K562 (cell line): Measurements from ENCODE around the gene MYBPHL. TPM values are rescaled to one million over a fixed set of nuclear protein-coding genes. Genes with fewer than 3 reads are reported as not detected.

ENCODE experiments used
- CCAR2 ChIP-seq: fragments of 200-400 bp; formaldehyde crosslinking; IDR thresholded peaks from 2 replicates; pipeline ENCODE4 v1.6.1; 2017; ENCODE audit warnings: mild to moderate bottlenecking, low read depth, low read length
- CXXC5 ChIP-seq: fragments of 250-450 bp; sonication (Bioruptor Pico); IDR thresholded peaks from 2 replicates; pipeline ENCODE4 v1.8.0; 2022; ENCODE audit warnings: inconsistent platforms, mild to moderate bottlenecking, moderate library complexity
- EHMT2 ChIP-seq: fragments of 450-650 bp; IDR thresholded peaks from 2 replicates; pipeline ENCODE4 v1.6.1; 2018; ENCODE audit warnings: antibody characterized with exemption
- FOXJ2 ChIP-seq: fragments of 200-800 bp; sonication (Bioruptor generic); IDR thresholded peaks from 2 replicates; pipeline ENCODE4 v1.6.1; 2016; ENCODE audit warnings: missing genetic modification characterization, missing compliant biosample characterization
- KDM5B ChIP-seq: fragments of 200-600 bp; sonication (generic); IDR thresholded peaks from 2 replicates; pipeline ENCODE4 v1.6.1; 2012; ENCODE audit warnings: low read depth, mild to moderate bottlenecking, moderate library complexity, low read length, control low read depth, inconsistent platforms; ENCODE audit not compliant: insufficient replicate concordance
- LCOR ChIP-seq: sonication (generic); formaldehyde crosslinking; IDR thresholded peaks from 2 replicates; pipeline ENCODE4 v1.8.0; 2022; ENCODE audit warnings: mild to moderate bottlenecking, missing genetic modification reagents
- MED1 ChIP-seq: sonication (generic); formaldehyde crosslinking; IDR thresholded peaks from 2 replicates; pipeline ENCODE4 v1.8.1; 2023; ENCODE audit warnings: missing genetic modification reagents, borderline replicate concordance
- MTA3 ChIP-seq: fragments of 450-650 bp; formaldehyde crosslinking; IDR thresholded peaks from 2 replicates; pipeline ENCODE4 v1.6.1; 2017; ENCODE audit warnings: mild to moderate bottlenecking, borderline replicate concordance
- PHF8 ChIP-seq: fragments of 200-600 bp; sonication (generic); IDR thresholded peaks from 2 replicates; pipeline ENCODE4 v1.6.1; 2012; ENCODE audit warnings: mixed run types, mild to moderate bottlenecking, inconsistent platforms, low read length, moderate library complexity, borderline replicate concordance
- POLR2B ChIP-seq: fragments of 450-650 bp; IDR thresholded peaks from 2 replicates; pipeline ENCODE4 v1.6.1; 2018; ENCODE audit warnings: low read depth; ENCODE audit not compliant: partially characterized antibody
- POLR2G ChIP-seq: fragments of 200-400 bp; formaldehyde crosslinking; IDR thresholded peaks from 2 replicates; pipeline ENCODE4 v1.6.1; 2017; ENCODE audit warnings: low read depth, mild to moderate bottlenecking, antibody characterized with exemption, low read length, moderate library complexity
- RREB1 ChIP-seq: fragments of 250-450 bp; sonication (Bioruptor Pico); IDR thresholded peaks from 2 replicates; pipeline ENCODE4 v1.4.0; 2020
- SMAD4 ChIP-seq: fragments of 250-450 bp; sonication (Bioruptor Pico); conservative IDR thresholded peaks from 2 replicates; pipeline ENCODE4 v1.8.0; 2021; ENCODE audit warnings: inconsistent platforms, mild to moderate bottlenecking, moderate library complexity
- SNAPC5 ChIP-seq: fragments of 250-450 bp; sonication (Bioruptor Pico); IDR thresholded peaks from 2 replicates; pipeline ENCODE4 v1.8.0; 2021; ENCODE audit warnings: moderate library complexity, mild to moderate bottlenecking, inconsistent platforms
- TEAD2 ChIP-seq: fragments of 450-650 bp; IDR thresholded peaks from 2 replicates; pipeline ENCODE4 v1.6.1; 2016; ENCODE audit warnings: missing genetic modification characterization, control low read depth, missing compliant biosample characterization
- UBTF ChIP-seq, 2 experiments: IDR thresholded peaks; 2 replicates each; pipeline ENCODE4 v1.6.1; 2012; ENCODE audit warnings: improper control_type of control experiment in 2 of 2, low read depth in 2 of 2, low read length in 2 of 2, borderline replicate concordance in 1 of 2
- ZNF511 ChIP-seq: sonication (generic); formaldehyde crosslinking; IDR thresholded peaks from 2 replicates; pipeline ENCODE4 v1.8.0; 2022; ENCODE audit warnings: mild to moderate bottlenecking, missing genetic modification reagents
- ZSCAN32 ChIP-seq: fragments of 450-650 bp; formaldehyde crosslinking; IDR thresholded peaks from 2 replicates; pipeline ENCODE4 v1.4.0; 2020; ENCODE audit warnings: mild to moderate bottlenecking, moderate library complexity
- polyA plus RNA-seq, 8 experiments: library from polyadenylated mRNA; depleted of rRNA in 4 of 8; stranded (reverse) in 5 of 8; unstranded in 3 of 8; fragments of >200 nt; fragmentation: Nextera tagmentation in 2 of 8; fragmentation: Illumina TruSeq in 1 of 8; extraction: Ambion mirVana in 2 of 8; extraction: Trizol in 1 of 8; gene quantifications; 2 replicates each; pipeline versions ENCODE4 v1.2.1 to v1.2.3, GENCODE V29; 2011 to 2014; ENCODE audit warnings: inconsistent platforms in 1 of 8, missing spikeins in 1 of 8
- total RNA-seq, 7 experiments: library from RNA; depleted of rRNA in 6 of 7; stranded (reverse); fragments of >200 nt in 6 of 7; fragmentation: Illumina TruSeq in 2 of 7; extraction: Trizol in 2 of 7; gene quantifications; 2 replicates each; pipeline versions ENCODE4 v1.2.1 to v1.2.3, GENCODE V29; 2011 to 2021; ENCODE audit warnings: low replicate concordance in 1 of 7

The MYBPHL gene
- total and polyA plus RNA-seq, 9 of the 15 experiments (the other 6 are each of a cell fraction or from before 2014, with no cell fraction given) = 0.20 to 1.9 (median 0.33) TPM

- TF ChIP-seq RREB1 (CRISPR knock-in tag) = peak; percentile 27; the same call in 1 of the 2 replicates
- peak; percentile 52 for TF ChIP-seq POLR2G
- no peak for TF ChIP-seq POLR2B
- TF ChIP-seq UBTF (IDR thresholded peaks at IDR 0.05; ENCODE audit: borderline replicate concordance in 1 of 2, low read depth in 2 of 2, low read length in 2 of 2) = 0 out of 4 replicates have a peak, but pooled peaks of 1 of the 2 experiments have one; percentile 14
- no peak for TF ChIP-seq ZNF511 (CRISPR knock-in tag)
- TF ChIP-seq SNAPC5 (CRISPR knock-in tag) = no peak
- TF ChIP-seq CXXC5 (CRISPR knock-in tag) = peak; percentile 40; the same call in 1 of the 2 replicates
- TF ChIP-seq KDM5B = peak; percentile 10
- TF ChIP-seq EHMT2 = no peak
- no peak for TF ChIP-seq MTA3
- peak; percentile 21 for TF ChIP-seq SMAD4 (CRISPR knock-in tag)
- TF ChIP-seq CCAR2 = no peak
- TF ChIP-seq TEAD2 (tag) = no peak
- TF ChIP-seq PHF8 = peak; percentile 46; the same call in 1 of the 2 replicates
- no peak for TF ChIP-seq LCOR (CRISPR knock-in tag)
- TF ChIP-seq FOXJ2 (tag) = no peak
- no peak for TF ChIP-seq MED1 (CRISPR knock-in tag)
- TF ChIP-seq ZSCAN32 (CRISPR knock-in tag) = no peak
These were observed 57.0 kb downstream of the MYBPHL start (continued) for GRCh38 chr1:109249654-109250401.
